ENCODE measurements around the gene CIBAR2.

GRCh38 chr16:85090181-85090580 is 22.1 kb downstream of the CIBAR2 start:
- TF ChIP-seq, protein P1, sequence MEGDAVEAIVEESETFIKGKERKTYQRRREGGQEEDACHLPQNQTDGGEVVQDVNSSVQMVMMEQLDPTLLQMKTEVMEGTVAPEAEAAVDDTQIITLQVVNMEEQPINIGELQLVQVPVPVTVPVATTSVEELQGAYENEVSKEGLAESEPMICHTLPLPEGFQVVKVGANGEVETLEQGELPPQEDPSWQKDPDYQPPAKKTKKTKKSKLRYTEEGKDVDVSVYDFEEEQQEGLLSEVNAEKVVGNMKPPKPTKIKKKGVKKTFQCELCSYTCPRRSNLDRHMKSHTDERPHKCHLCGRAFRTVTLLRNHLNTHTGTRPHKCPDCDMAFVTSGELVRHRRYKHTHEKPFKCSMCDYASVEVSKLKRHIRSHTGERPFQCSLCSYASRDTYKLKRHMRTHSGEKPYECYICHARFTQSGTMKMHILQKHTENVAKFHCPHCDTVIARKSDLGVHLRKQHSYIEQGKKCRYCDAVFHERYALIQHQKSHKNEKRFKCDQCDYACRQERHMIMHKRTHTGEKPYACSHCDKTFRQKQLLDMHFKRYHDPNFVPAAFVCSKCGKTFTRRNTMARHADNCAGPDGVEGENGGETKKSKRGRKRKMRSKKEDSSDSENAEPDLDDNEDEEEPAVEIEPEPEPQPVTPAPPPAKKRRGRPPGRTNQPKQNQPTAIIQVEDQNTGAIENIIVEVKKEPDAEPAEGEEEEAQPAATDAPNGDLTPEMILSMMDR (tag by site-specific recombination; IDR thresholded peaks at IDR 0.05) = no peak
- TF ChIP-seq ZSCAN30 (tag by site-specific recombination; IDR thresholded peaks at IDR 0.05) = no peak
- TF ChIP-seq ZNF37A (tag by site-specific recombination; IDR thresholded peaks at IDR 0.05) = no peak
- TF ChIP-seq ELK4 (IDR thresholded peaks at IDR 0.05; ENCODE audit: borderline replicate concordance, low read depth, low read length) = no peak
- TF ChIP-seq, protein P2, sequence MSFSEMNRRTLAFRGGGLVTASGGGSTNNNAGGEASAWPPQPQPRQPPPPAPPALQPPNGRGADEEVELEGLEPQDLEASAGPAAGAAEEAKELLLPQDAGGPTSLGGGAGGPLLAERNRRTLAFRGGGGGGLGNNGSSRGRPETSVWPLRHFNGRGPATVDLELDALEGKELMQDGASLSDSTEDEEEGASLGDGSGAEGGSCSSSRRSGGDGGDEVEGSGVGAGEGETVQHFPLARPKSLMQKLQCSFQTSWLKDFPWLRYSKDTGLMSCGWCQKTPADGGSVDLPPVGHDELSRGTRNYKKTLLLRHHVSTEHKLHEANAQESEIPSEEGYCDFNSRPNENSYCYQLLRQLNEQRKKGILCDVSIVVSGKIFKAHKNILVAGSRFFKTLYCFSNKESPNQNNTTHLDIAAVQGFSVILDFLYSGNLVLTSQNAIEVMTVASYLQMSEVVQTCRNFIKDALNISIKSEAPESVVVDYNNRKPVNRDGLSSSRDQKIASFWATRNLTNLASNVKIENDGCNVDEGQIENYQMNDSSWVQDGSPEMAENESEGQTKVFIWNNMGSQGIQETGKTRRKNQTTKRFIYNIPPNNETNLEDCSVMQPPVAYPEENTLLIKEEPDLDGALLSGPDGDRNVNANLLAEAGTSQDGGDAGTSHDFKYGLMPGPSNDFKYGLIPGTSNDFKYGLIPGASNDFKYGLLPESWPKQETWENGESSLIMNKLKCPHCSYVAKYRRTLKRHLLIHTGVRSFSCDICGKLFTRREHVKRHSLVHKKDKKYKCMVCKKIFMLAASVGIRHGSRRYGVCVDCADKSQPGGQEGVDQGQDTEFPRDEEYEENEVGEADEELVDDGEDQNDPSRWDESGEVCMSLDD (tag by site-specific recombination; IDR thresholded peaks at IDR 0.05) = no peak
- no peak for TF ChIP-seq ZNF394 (tag by site-specific recombination; IDR thresholded peaks at IDR 0.05; ENCODE audit: borderline replicate concordance)
- no peak for TF ChIP-seq ZNF791 (tag by site-specific recombination; IDR thresholded peaks at IDR 0.05)
- no peak for TF ChIP-seq ZNF510 (tag by site-specific recombination; IDR thresholded peaks at IDR 0.05; ENCODE audit: insufficient replicate concordance)
- TF ChIP-seq, protein P3, sequence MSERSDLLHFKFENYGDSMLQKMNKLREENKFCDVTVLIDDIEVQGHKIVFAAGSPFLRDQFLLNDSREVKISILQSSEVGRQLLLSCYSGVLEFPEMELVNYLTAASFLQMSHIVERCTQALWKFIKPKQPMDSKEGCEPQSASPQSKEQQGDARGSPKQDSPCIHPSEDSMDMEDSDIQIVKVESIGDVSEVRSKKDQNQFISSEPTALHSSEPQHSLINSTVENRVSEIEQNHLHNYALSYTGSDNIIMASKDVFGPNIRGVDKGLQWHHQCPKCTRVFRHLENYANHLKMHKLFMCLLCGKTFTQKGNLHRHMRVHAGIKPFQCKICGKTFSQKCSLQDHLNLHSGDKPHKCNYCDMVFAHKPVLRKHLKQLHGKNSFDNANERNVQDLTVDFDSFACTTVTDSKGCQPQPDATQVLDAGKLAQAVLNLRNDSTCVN (tag by site-specific recombination; optimal IDR thresholded peaks at IDR 0.05) = no peak
- TF ChIP-seq ZNF830 (tag by site-specific recombination; IDR thresholded peaks at IDR 0.05; ENCODE audit: low read depth) = no peak
- no peak for TF ChIP-seq KLF1 (tag by site-specific recombination; IDR thresholded peaks at IDR 0.05)
